D721Med (cell line): Measurements from ENCODE around the gene SH3RF3.
A peak's percentile ranks its signal among the peaks of the same experiment; 100 is the strongest.

Source experiments
- DNase-seq: peaks from one replicate; pipeline ENCODE4 v3.0.0; 2011; ENCODE audit warnings: low spot score; ENCODE audit not compliant: insufficient read length
- FAIRE-seq: peaks from 2 replicates; lab custom pipeline; 2011; peaks lifted over from hg19 to GRCh38; lab: Jason Lieb, UNC
- TF ChIP-seq, protein P1 (sequence below): IDR thresholded peaks from 2 replicates; pipeline ENCODE4 v1.5.1; 2012; ENCODE audit warnings: mild to moderate bottlenecking, control low read depth; ENCODE audit not compliant: insufficient read depth; ENCODE audit errors: missing control alignments

The SH3RF3 gene

DNA sequence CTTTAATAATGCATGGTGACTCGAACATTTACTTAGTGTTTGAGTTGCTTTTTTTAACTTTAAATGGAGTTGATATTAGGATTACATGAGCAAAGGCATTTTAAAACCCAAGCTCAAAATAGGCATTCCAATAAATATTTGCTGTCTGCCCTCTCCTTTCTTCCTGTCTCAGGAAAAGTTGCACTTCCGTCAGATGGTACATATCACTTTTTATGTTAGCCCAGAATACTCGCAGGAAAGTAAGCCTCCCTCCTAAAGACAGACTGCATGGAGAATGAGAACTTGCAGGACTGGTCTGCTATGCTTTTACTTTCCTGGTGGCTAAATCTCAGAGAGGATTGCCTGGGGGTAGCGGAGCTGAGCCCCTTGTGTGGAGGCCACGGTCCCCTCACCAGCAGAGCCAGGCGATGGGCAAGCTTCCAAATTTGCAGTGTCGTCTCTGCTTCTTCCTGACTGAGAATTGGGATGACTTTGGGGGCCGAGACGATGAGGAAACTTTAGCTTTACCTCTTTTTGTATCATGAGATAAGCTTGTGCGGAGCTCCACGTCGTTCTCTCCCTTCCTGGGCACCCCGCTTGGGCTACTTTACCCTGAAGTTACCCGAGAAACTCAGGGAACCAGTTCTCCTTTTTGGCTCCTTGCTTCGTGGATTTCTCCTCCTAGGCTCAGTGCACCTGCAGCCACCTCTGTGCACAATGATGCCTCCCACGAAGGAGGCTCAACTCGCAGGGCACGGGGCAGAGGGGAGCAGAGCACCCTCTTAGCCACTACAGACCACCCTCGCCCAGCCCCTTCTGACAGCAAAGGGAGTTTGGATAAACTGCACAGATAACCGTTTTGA, 223.3 kb downstream of the SH3RF3 start:
- DNase-seq (no peak), FAIRE-seq (no peak)
- TF ChIP-seq, protein P1, sequence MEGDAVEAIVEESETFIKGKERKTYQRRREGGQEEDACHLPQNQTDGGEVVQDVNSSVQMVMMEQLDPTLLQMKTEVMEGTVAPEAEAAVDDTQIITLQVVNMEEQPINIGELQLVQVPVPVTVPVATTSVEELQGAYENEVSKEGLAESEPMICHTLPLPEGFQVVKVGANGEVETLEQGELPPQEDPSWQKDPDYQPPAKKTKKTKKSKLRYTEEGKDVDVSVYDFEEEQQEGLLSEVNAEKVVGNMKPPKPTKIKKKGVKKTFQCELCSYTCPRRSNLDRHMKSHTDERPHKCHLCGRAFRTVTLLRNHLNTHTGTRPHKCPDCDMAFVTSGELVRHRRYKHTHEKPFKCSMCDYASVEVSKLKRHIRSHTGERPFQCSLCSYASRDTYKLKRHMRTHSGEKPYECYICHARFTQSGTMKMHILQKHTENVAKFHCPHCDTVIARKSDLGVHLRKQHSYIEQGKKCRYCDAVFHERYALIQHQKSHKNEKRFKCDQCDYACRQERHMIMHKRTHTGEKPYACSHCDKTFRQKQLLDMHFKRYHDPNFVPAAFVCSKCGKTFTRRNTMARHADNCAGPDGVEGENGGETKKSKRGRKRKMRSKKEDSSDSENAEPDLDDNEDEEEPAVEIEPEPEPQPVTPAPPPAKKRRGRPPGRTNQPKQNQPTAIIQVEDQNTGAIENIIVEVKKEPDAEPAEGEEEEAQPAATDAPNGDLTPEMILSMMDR, result no peak

DNA sequence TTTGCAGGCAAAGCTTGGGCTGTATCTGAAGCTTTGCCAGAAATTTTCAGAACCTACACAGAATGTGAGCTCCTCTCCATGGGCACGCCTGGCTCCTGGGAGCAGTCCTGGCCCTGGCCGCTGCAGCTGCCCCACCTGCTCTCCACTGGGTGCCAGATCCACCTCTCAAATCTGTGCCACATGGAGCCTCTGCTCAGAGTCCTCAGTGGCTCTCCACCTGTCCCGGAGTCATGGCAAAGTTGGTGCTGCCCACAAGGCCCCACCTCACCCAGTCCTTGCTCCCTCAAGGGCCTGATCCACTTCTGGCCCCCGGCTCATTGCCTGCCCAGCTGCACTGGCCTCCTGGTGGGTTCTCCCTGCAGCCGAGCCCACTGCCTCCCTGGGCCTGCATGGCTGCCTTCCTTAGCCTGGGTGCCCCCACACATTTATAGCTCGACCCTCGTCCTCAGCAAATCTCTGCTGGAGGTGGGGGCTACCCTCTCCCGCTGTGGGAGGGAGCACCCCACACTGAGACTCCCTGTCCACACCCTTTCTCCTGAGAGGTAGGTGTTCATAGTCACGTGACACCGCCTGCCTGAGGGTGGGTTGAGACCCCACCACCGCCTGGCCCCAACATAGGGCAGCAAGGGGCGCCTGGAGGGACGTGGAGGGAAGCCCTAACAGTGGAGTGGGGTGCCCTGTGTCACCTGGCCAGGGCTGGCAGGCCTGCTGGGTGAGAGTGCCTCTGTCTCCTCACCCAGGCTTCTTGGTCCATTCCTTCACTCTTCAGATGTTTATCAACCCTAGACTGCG, 224.1 kb downstream of the SH3RF3 start:
- TF ChIP-seq, protein P1, result no peak
- no peak for DNase-seq
- no peak for FAIRE-seq

DNA sequence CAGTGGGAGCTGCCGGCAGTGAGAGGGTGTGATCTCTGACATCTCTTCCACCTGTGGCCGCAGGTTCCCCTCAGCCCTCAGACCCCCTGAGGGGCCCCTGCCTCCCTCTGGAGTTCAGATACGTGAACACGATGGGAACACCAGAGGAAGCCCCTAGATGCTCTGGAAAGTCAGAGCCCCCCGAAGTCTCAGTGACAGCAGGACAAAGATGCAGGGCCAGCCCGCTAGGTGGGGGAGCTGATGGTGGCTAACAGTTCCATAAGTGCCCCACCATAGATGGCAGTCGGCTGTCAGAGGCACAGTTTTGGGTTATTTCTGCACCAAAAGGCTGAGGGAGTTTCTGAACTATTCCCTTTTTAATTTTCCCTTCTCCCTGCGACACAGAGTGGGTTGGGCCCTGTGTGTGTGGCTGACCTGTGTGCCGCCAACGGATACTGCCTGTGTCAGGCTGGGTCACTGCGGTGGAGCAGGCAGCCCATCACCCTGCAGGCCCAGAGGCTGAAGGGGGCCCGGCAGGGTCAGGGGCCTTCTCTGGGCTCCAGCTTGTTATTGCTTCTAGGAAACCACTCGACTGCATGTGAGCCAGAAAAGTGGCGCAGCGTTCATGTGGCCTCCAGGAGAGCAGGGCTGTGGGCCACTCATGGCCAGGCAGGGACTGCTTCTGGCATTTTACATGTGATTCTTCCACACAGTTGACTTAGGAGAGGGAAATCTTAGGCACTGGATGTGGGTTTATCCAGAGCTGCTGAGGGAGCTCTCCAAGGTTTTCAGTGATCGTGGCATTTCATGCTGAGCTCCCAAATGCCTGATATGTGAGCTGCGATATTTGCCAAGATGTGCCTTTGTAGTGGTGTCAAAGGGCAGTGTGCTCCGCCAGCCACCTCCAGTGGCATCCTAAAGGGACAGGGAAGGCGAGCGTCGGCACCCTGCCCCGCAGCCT, 225.1 kb downstream of the SH3RF3 start:
- DNase-seq (no peak), FAIRE-seq (no peak)
- TF ChIP-seq, protein P1, result no peak

DNA sequence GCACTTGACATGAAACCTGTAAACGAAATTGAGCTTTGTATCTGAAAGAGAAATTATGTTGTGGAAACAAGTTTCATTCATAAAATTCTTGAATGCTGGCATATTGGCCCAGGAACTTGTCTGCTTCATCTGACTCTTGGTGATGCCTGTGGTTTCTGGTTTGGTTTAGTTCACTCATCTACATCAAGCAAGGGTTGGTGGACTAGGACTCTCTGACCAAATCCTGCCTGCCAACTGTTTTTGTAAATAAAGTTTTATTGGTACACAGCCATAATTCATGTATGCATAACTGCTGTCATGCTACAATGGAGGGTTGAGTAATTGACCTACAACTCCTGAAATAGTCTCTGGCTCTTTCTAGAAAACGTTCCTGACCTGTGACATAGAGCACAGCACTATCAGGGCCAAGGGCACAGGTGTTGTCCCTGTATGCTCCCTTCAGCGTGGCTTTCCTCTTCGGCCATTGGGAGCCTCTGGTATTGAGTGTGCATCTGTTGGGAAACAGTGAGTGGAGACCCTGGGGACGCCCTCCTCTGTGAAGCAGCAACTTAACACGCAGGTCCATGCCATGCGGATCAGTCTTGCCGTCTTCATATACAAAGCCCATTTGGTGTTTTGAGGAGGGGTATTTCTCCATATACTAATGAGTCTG, 226.3 kb downstream of the SH3RF3 start:
- DNase-seq (peak; percentile 13), FAIRE-seq (no peak)
- TF ChIP-seq, protein P1, result no peak

DNA sequence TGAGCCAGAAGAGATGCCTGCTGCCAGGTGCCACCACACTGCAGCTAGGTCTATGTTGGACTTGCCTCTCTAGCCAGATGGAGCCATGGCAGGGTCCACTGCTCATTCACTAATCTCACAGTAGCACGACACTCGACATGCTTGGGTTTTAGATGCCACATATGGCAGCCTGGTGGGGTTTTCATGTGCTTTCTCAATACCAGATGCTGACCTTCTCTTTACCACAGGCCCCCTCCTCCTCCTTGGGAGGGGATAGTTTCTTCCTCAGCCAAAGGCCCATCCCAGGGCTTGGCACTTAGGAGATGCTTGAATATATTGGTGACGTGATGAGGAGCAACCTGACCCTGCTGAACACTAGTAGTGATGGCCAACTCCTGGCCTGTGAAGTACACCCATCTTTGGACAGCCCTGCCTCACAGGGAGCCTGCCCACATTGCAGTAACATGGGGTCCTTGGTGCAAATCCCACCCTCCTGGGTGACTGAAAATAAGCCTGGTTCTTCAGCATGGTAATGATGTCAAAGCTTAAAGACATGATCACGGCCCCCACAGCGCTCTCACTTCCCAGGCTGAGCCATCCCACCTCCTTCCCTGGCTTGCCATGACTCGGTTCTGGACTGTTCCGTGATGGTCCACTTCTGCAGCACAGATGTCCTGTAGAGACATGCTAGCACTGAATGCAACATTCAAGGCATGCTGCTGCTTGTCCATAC, 227.5 kb downstream of the SH3RF3 start:
- FAIRE-seq, result no peak
- DNase-seq, result no peak
- TF ChIP-seq, protein P1, result no peak

DNA sequence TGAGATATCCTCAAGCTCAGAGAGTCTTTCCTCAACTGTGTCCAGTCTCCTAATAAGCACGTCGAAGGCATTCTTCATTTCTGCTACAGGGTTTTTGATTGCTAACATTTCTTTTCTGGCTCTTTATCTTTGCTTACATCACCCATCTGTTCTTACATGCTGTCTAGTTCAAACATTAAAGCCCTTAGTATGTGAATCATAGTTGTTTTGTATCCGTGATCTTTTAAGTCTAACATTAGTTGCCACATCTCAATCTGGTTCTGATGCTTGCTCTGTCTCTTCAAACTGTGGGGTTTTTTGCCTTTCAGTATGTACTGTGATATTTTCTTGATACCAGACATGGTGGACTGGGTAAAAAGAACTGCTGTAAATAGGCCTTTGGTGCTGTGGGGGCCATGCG, 235.2 kb downstream of the SH3RF3 start:
- FAIRE-seq, result no peak
- DNase-seq, result no peak
- TF ChIP-seq, protein P1, result no peak
